HepG2 (cell line): Measurements from ENCODE around the gene CAT. TPM values are rescaled to one million over a fixed set of nuclear protein-coding genes. Genes with fewer than 3 reads are reported as not detected.

Experiments
- ATAC-seq: fragments of 200-7000 bp; cut with Tn5 transposase; 3 replicates; pipeline ENCODE4 v1.9.1; 2020; ENCODE audit warnings: mild to moderate bottlenecking, moderate library complexity
- BruUV-seq: library from RNA; stranded (reverse); fragments of 400-500 nt; replicated peaks from 2 replicates; lab custom pipeline; 2021; lab: Mats Ljungman, UMichigan
- CTCF ChIA-PET: fragments of 300-600 bp; formaldehyde crosslinking; extraction: SDS; loops from one replicate; lab custom pipeline; 2021; ENCODE audit warnings: low total read pairs, inconsistent platforms, low intra/inter-chr PET ratio; lab: Yijun Ruan, JAX
- POLR2A ChIA-PET: fragments of 350-600 bp; sonication (Branson Sonifier 250); formaldehyde crosslinking; loops from one replicate; lab custom pipeline; 2020; ENCODE audit warnings: antibody characterized with exemption, inconsistent platforms; lab: Yijun Ruan, JAX
- DNase-seq: peaks from one replicate; pipeline ENCODE4 v3.0.0-alpha.2; 2015; ENCODE audit warnings: low spot score
- FAIRE-seq: peaks from 3 replicates; lab custom pipeline; 2011; peaks lifted over from hg19 to GRCh38; lab: Jason Lieb, UNC
- H2AFZ ChIP-seq: one replicate; pipeline ENCODE4 v1.6.1; 2011; ENCODE audit warnings: low read length, inconsistent platforms
- H3K27ac ChIP-seq: fragments of 300-600 bp; 3 replicates; pipeline ENCODE4 v1.8.0; 2011; ENCODE audit warnings: mixed run types, mild to moderate bottlenecking, mixed read lengths, low read length, inconsistent platforms; ENCODE audit not compliant: insufficient read depth; ENCODE audit errors: extremely low read length
- H3K27me3 ChIP-seq, 2 experiments: fragments of 200-600 bp in 1 of 2; 2 replicates in 1 of 2; 3 replicates in 1 of 2; pipeline versions ENCODE4 v1.6.0 to v1.8.0; 2011; ENCODE audit warnings: low read length in 2 of 2, mild to moderate bottlenecking in 2 of 2, moderate library complexity in 2 of 2, inconsistent platforms in 1 of 2; ENCODE audit not compliant: insufficient read depth in 2 of 2, control insufficient read depth in 1 of 2
- H3K36me3 ChIP-seq, 2 experiments: fragments of 200-600 bp in 1 of 2; replicated peaks in 1 of 2; 2 replicates in 1 of 2; 3 replicates in 1 of 2; pipeline versions ENCODE4 v1.5.1 to v1.8.0; 2011; ENCODE audit warnings: low read length in 2 of 2, inconsistent platforms in 1 of 2; ENCODE audit not compliant: insufficient read depth in 2 of 2, control insufficient read depth in 1 of 2
- H3K4me1 ChIP-seq: 2 replicates; pipeline ENCODE4 v1.5.1; 2012; ENCODE audit warnings: low read length, inconsistent platforms; ENCODE audit not compliant: insufficient read depth
- H3K4me2 ChIP-seq: 2 replicates; pipeline ENCODE4 v1.6.0; 2011; ENCODE audit warnings: low read depth, low read length, inconsistent platforms
- H3K4me3 ChIP-seq, 3 experiments: fragments of 200-600 bp in 1 of 3; sonication (generic), shearing (Covaris generic) in 1 of 3; replicated peaks in 1 of 3; 2 replicates each; pipeline ENCODE4 v1.5.1; 2011 to 2016; ENCODE audit warnings: low read length in 3 of 3, inconsistent platforms in 2 of 3, low read depth in 2 of 3, mild to moderate bottlenecking in 2 of 3, control low read depth in 1 of 3, mixed read lengths in 1 of 3; ENCODE audit not compliant: insufficient read depth in 1 of 3
- H3K79me2 ChIP-seq: one replicate; pipeline ENCODE4 v1.6.1; 2011; ENCODE audit warnings: low read length, inconsistent platforms; ENCODE audit not compliant: insufficient read depth
- H3K9ac ChIP-seq: 2 replicates; pipeline ENCODE4 v1.6.0; 2011; ENCODE audit warnings: mild to moderate bottlenecking, low read depth, low read length, inconsistent platforms; ENCODE audit not compliant: insufficient read depth
- H3K9me3 ChIP-seq: 2 replicates; pipeline ENCODE4 v1.5.1; 2012; ENCODE audit warnings: mild to moderate bottlenecking, low read length
- H4K20me1 ChIP-seq: 2 replicates; pipeline ENCODE4 v1.6.0; 2011; ENCODE audit warnings: inconsistent platforms, mild to moderate bottlenecking, low read length, moderate library complexity; ENCODE audit not compliant: insufficient read depth
- CEBPZ ChIP-seq: IDR thresholded peaks from 2 replicates; pipeline ENCODE4 v1.6.1; 2012; ENCODE audit warnings: low read length, improper control_type of control experiment
- CSRNP1 ChIP-seq: sonication (generic); formaldehyde crosslinking; IDR thresholded peaks from 2 replicates; pipeline ENCODE4 v1.8.1; 2023; ENCODE audit warnings: mild to moderate bottlenecking, missing genetic modification reagents
- MATR3 ChIP-seq: sonication (generic); formaldehyde crosslinking; IDR thresholded peaks from 2 replicates; pipeline ENCODE4 v1.4.0; 2020; ENCODE audit warnings: missing genetic modification reagents
- ZBTB3 ChIP-seq: sonication (generic); formaldehyde crosslinking; IDR thresholded peaks from 2 replicates; pipeline ENCODE4 v1.4.0; 2020; ENCODE audit warnings: low read depth, mild to moderate bottlenecking, moderate library complexity, missing genetic modification reagents, borderline replicate concordance
- ZNF101 ChIP-seq: sonication (generic); formaldehyde crosslinking; IDR thresholded peaks from 2 replicates; pipeline ENCODE4 v1.4.0; 2020; ENCODE audit warnings: mild to moderate bottlenecking, low read depth, missing genetic modification reagents, borderline replicate concordance
- ZNF143 ChIP-seq: sonication (generic); formaldehyde crosslinking; IDR thresholded peaks from 2 replicates; pipeline ENCODE4 v1.4.0; 2020; ENCODE audit warnings: missing genetic modification reagents
- ZNF496 ChIP-seq: sonication (generic); formaldehyde crosslinking; IDR thresholded peaks from 2 replicates; pipeline ENCODE4 v1.8.1; 2023; ENCODE audit warnings: mild to moderate bottlenecking, moderate library complexity, missing genetic modification reagents; ENCODE audit not compliant: insufficient replicate concordance
- ZNF589 ChIP-seq: sonication (generic); formaldehyde crosslinking; conservative IDR thresholded peaks from 2 replicates; pipeline ENCODE4 v1.8.0; 2022; ENCODE audit warnings: mild to moderate bottlenecking, moderate library complexity, missing genetic modification reagents
- ZNF773 ChIP-seq: sonication (generic); formaldehyde crosslinking; IDR thresholded peaks from 2 replicates; pipeline ENCODE4 v1.4.0; 2020; ENCODE audit warnings: missing genetic modification reagents, borderline replicate concordance
- WGBS: methylation state at CpG from one replicate; pipeline ENCODE4 v1.1.6; 2017; ENCODE audit warnings: low lambda C conversion rate; 5-methylcytosine and 5-hydroxymethylcytosine counted together
- in situ Hi-C: cut with HindIII; loops from 2 replicates; pipeline ENCODE4 v1.10.0; 2017; ENCODE audit warnings: low pct_unique_long_range_greater_than_20kb; ENCODE audit not compliant: extremely low pct_ligation_motif_present
- intact Hi-C: fragments of 100-400 bp; cut with micrococcal nuclease; formaldehyde crosslinking; loops from one replicate; pipeline ENCODE4 v1.10.0; 2022; ENCODE audit not compliant: unreplicated experiment
- polyA plus RNA-seq, 8 experiments: library from polyadenylated mRNA; depleted of rRNA in 3 of 8; stranded (reverse) in 7 of 8; unstranded in 1 of 8; fragments of >200 nt; fragmentation: Illumina TruSeq in 4 of 8; extraction: Trizol in 4 of 8; gene quantifications; 2 replicates each; pipeline versions ENCODE4 v1.2.1 to v1.2.3, GENCODE V29; 2011 to 2016; ENCODE audit warnings: low read depth in 4 of 8, missing spikeins in 1 of 8, mixed read lengths in 1 of 8; ENCODE audit not compliant: insufficient read depth in 1 of 8
- total RNA-seq, 5 experiments: library from RNA; depleted of rRNA; stranded (reverse); fragments of >200 nt; fragmentation: Illumina TruSeq; extraction: Trizol; gene quantifications; 2 replicates each; pipeline ENCODE4 v1.2.3, GENCODE V29; 2016; ENCODE audit warnings: low read depth in 1 of 5

CAT gene
- total and polyA plus RNA-seq, 2 of the 13 experiments (the other 11 are each of a cell fraction or from before 2014, with no cell fraction given): 107 to 136 TPM

GRCh38 chr11:34516247-34517040 lies 77.7 kb downstream of the CAT start:
- no peak for FAIRE-seq
- H3K4me3 ChIP-seq: no peak overlapping the region
- no peaks in the 10 kb centered on the region for H3K36me3 ChIP-seq
- intact Hi-C loops: no loop called here
- ATAC-seq: no peak
- ChIA-PET CTCF (no interaction called here), POLR2A (no interaction called here)
- H3K27me3 ChIP-seq: no peaks in the 10 kb centered on the region; a peak in 1 of 5 replicates
- H3K9ac ChIP-seq: no peak overlapping the region
- in situ Hi-C loops: no loop called here
- WGBS: 49% methylated on average over 6 of the region's 6 CpGs
- no peak overlapping the region for H3K4me2 ChIP-seq
- no peaks in the 10 kb centered on the region for H3K79me2 ChIP-seq
- no peak for DNase-seq
- no TSS peak for BruUV-seq
- no peaks in the 10 kb centered on the region for H4K20me1 ChIP-seq
- no peaks in the 10 kb centered on the region for H3K9me3 ChIP-seq
- H3K4me1 ChIP-seq: peaks cover 24% of the 10 kb centered on the region
- TF ChIP-seq CSRNP1 (CRISPR knock-in tag) (no peak), ZNF589 (CRISPR knock-in tag) (no peak), ZNF101 (no peak), MATR3 (no peak), ZBTB3 (no peak), ZNF773 (no peak), ZNF496 (CRISPR knock-in tag) (no peak), CEBPZ (no peak), ZNF143 (CRISPR knock-in tag) (no peak)
- TF ChIP-seq, all 625 proteins: peak for 0
- Histone ChIP-seq H3K27ac (no peak overlapping the region), H2AFZ (no peak overlapping the region)
